ENCODE data around the gene OGFRL1.

OGFRL1 gene

DNA sequence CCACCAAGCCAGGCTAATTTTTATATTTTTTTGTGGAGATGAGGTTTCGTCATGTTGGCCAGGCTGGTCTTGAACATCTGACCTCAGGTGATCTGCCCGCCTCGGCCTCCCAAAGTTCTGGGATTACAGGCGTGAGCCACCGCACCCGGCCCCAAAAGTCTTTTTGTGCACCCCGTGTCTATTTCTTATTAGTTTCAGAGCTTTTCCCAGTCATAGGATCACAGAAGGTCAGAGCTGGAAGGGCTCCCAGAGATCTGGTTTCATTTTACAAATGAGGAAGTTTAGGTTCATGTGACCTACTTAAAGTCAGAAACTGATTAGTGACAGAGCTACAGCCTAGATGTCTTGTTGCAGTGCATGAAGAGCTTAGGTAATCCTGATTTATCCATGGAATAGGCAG lies 1.6 kb upstream of the OGFRL1 start:
- DNase-seq (ENCODE audit: low read depth in 2 of 2): no peak

DNA sequence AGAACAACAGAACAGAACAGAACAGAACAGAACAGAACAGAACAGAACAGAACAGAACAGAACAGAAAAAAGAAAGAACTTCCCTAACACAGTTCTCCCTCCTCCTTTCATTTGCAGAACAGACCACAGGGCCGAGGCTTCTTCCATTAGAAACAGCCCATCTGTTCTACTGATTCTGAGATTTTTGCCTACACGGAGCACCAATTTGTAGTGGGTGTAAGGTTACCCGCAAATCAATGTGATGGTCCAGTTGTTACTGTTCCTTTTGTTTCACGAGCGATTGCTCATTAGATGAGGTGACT lies 734 bp upstream of the OGFRL1 start:
- DNase-seq (ENCODE audit: low read depth in 2 of 2): no peak

DNA sequence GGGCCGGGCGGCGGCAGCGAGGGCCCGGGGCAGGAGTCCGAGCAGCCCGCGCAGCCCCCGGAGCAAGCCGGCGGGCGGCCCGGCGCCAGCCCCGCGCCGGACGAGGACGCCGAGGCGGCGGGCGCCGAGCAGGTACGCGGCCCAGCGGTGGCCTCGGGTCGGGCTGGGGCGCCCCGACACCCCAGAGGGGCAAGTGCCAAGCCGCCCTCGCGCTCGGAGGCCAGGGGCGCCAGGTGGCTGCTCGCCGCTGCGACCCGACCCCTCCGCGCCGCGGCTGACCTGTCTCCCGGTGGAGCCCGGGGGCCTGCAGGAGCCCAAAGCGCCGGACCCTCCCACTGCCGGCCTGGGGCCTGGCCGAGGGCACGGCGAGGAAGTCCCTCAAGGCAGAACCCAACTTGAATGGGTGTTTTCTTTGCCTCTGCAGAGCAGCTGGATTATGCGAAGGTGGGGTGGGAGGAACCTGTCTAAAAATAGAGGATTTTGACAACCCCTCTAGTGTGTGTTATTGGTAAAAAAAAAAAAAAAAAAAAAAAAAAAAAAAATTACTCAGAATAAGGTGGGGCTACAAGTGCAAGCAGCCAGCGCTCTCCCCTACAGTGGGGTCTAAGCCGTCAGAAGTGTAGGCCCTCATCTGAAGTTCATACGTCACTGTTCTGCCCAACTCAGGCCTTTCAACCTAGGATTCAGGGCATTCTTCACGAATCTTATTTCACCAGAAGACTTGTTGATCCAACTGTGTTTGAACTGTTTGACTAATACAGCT lies 609 bp downstream of the OGFRL1 start:
- DNase-seq (ENCODE audit: low read depth in 2 of 2): no peak

GRCh38 chr6:71289802-71290175 lies 1.2 kb downstream of the OGFRL1 start:
- no peak for DNase-seq (ENCODE audit: low read depth in 2 of 2)

GRCh38 chr6:71290611-71291010 lies 2.0 kb downstream of the OGFRL1 start:
- no peak for DNase-seq (ENCODE audit: low read depth in 2 of 2)

DNA sequence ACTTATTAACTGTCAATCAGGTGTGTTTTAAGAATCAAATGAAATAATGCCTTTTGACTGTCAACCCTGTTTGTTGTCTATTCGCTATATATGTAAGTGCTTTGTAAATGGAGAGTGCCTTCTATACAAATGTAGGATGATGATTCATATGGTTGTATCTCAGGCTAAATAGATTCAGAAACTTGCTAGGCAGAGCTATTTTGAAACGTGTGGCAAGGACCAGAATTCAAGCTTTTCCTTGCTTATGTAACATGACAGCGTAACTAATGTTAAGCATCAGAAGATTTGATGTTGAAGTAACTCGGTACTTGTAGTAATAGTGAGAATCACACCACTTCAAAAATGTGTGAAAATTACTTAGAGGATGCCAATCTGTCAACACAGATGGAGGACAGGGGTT lies 3.4 kb downstream of the OGFRL1 start:
- DNase-seq (ENCODE audit: low read depth in 2 of 2): no peak

GRCh38 chr6:71294121-71294523 lies 5.5 kb downstream of the OGFRL1 start:
- peak; percentile 13 to 21 for DNase-seq (ENCODE audit: low read depth in 2 of 2)

GRCh38 chr6:71298459-71298858 lies 9.8 kb downstream of the OGFRL1 start:
- DNase-seq (ENCODE audit: low read depth in 2 of 2): no peak

DNA sequence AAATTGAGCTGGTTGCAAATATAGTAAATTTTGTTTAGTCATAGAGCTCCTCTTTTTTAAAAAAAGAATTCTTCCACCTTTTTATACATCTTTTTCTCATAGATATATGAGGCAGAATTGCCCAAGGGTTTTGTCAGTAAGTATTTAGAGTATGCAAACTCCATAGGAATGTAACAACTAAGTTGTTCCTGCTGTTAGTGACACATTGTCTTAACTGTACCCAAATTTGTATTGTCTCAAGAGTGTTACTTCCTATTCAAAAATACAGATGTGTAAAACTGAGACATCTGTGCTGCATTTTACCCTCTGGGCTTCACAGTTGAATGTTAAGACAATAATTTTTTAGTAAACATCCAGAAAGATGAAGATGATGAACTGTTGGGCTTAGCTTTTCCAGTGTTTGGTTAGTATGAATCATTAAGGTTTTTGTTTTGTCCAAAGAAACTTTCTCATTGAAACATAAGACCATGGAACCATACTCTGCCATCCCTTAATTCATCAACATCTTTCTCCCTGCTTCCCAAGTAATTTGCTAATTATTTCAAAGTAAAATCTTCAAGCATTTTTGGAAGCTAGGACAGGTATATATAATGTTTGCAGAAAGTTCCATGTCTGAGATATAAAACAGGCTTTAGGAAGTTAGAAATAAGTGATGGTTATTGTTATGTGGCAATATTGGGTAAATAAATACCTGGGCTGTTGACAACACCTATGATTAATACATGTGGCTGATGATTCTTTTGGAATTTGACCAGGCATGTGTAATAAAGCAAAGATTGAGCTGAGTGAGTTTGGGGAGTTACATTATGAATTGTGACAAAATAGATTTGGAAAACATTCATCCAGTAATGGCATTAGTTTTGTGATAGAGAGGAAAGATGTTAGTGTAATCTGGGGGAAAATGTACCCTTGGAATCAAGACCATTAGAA lies 11.2 kb downstream of the OGFRL1 start:
- no peak for DNase-seq (ENCODE audit: low read depth in 2 of 2)

DNA sequence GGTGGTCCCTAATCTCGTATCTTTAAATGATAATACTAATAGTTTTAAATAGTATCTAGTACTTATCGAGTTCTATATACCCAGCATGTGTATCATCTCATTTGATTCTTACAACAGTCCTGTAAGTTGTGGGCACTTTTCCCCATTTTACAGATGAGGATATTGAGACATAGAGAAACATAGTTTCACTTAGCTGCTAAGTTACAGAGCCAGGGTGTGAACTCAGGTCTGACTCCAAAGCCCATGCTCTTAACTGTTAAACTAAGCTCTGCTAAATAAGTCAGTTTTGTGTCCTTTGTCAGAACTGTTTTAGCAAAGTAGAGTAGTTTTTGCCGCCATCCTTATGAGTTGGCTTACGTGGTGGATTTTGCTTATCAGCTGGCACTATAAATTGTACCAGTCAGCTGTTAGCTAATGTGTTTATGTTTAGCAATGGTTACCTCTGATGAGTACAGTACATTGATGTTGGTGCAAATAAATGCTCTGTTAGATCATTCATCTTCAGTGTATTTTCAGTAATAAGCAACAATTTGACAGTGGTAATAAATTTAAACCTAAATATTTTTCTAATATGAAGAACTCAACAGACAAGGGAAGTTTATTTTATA lies 12.1 kb downstream of the OGFRL1 start:
- DNase-seq (ENCODE audit: low read depth in 2 of 2): no peak

DNA sequence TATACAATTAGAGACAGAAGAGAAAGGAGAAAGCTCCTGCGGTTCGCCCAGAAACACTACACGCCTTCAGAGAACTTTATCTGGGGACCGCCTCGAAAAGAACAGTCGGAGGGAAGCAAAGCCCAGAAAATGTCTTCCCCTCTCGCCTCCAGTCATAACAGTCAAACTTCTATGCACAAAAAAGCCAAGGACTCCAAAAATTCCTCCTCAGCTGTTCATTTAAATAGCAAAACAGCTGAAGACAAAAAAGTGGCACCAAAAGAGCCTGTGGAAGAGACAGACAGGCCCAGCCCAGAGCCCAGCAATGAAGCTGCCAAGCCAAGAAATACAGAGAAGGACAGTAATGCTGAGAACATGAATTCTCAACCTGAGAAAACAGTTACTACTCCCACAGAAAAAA lies 12.9 kb downstream of the OGFRL1 start:
- no peak for DNase-seq (ENCODE audit: low read depth in 2 of 2)

- no peak for DNase-seq (ENCODE audit: low read depth in 2 of 2)
Observed at GRCh38 chr6:71309656-71310055, 21.0 kb downstream of the OGFRL1 start.

- DNase-seq (ENCODE audit: low read depth in 2 of 2): no peak
Observed at GRCh38 chr6:71310261-71310660, 21.6 kb downstream of the OGFRL1 start.

- DNase-seq (ENCODE audit: low read depth in 2 of 2): no peak
Observed at GRCh38 chr6:71312089-71312488, 23.5 kb downstream of the OGFRL1 start.

DNA sequence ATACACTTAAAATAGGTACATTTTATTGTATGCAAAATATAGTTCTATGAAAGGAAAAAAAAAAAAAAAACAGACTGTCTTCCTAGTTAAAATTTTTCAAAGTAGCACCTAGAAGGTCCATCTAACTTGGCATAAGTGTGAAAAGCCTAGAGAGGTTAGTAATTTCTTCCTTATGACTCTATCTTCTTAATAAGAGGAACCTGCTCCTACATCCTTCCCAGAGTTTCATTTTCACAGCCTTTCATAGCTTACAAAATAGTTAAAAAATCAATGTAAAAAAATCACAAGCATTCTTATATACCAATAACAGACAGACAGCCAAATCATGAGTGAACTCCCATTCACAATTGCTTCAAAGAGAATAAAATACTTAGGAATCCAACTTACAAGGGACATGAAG lies 28.8 kb downstream of the OGFRL1 start:
- DNase-seq (ENCODE audit: low read depth in 2 of 2): no peak

DNA sequence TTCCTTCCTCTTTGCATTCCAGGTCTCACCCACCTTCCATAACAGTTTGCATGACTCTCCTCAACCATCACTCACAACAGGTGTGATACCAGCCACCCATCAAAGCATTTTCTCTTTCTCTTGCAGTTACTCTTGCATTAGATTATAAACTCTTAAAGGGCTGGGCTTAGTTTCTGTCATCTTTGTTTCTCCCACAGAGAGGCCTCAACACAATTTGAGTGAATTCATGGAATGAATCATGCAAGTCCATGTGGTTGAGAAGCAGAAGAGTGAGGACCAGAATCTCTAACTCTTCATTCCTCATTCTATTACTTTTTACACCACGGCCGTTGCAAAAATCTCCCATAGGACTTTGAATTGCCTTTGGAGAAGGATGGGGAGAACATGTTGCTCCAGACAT lies 31.4 kb downstream of the OGFRL1 start:
- no peak for DNase-seq (ENCODE audit: low read depth in 2 of 2)

GRCh38 chr6:71321314-71321713 lies 32.7 kb downstream of the OGFRL1 start:
- no peak for DNase-seq (ENCODE audit: low read depth in 2 of 2)

DNA sequence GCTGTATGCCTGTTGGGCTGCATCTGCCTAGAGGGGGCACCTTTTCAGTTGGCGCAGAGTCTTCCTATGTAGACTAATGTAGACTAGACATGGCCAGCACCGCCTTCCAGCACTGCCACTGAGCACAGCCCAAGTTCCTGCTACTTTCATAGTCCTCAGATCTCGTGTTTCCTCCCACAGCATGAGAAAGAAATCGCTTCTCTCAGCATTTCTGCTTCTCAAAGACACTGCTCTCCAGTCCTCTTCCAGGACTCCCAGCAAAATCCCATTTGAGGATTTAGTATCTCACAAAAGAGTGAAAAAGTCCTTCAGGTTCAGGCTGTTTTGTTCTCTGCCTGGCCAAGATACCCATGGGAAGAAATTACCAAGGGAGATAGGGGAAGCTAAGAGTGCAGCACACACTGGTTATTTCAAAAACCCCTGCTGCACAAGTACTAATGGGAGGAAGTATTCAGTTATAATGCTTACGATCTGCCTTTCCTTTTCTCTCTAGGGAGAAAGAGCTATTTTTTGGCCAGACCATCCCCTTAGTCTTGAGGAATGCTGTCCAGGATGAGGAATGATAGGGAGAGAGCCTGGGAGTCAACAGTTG lies 35.7 kb downstream of the OGFRL1 start:
- no peak for DNase-seq (ENCODE audit: low read depth in 2 of 2)

- no peak for DNase-seq (ENCODE audit: low read depth in 2 of 2)
Observed at GRCh38 chr6:71326611-71327010, 38.0 kb downstream of the OGFRL1 start.

- DNase-seq (ENCODE audit: low read depth in 2 of 2): no peak
Observed at GRCh38 chr6:71330501-71330900, 41.9 kb downstream of the OGFRL1 start.

GRCh38 chr6:71332012-71332411 lies 43.4 kb downstream of the OGFRL1 start:
- no peak for DNase-seq (ENCODE audit: low read depth in 2 of 2)

GRCh38 chr6:71333050-71333449 lies 44.4 kb downstream of the OGFRL1 start:
- no peak for DNase-seq (ENCODE audit: low read depth in 2 of 2)
